OCI-LY3 (cell line): ENCODE data around the gene VCP.
A peak's percentile ranks its signal among the peaks of the same experiment; 100 is the strongest.

Experiments used
- H2AFZ ChIP-seq: fragments of 200-600, 300-600 bp; shearing (Covaris generic); 2 replicates; pipeline ENCODE4 v1.6.0; 2014; ENCODE audit warnings: antibody characterized with exemption, low read depth, low read length
- H3K27ac ChIP-seq: fragments of 200-600, 300-600 bp; sonication (generic); 2 replicates; pipeline ENCODE4 v1.5.1; 2014; ENCODE audit warnings: mild to moderate bottlenecking, low read length, moderate library complexity, mixed read lengths
- H3K27me3 ChIP-seq: fragments of 200-600, 300-600 bp; sonication (generic); 2 replicates; pipeline ENCODE4 v1.6.1; 2014; ENCODE audit warnings: low read depth, low read length, mixed read lengths
- H3K36me3 ChIP-seq: fragments of 200-600, 300-600 bp; sonication (generic); replicated peaks from 2 replicates; pipeline ENCODE3; 2014; ENCODE audit warnings: low read depth, low read length, mixed read lengths
- H3K4me1 ChIP-seq: fragments of 300-600, 200-600 bp; sonication (generic); 2 replicates; pipeline ENCODE4 v1.6.1; 2014; ENCODE audit warnings: low read length, mixed read lengths
- H3K4me2 ChIP-seq: fragments of 200-600, 300-600 bp; sonication (generic); 2 replicates; pipeline ENCODE4 v1.6.1; 2014; ENCODE audit warnings: low read length, mixed read lengths
- H3K4me3 ChIP-seq: fragments of 300-600, 200-600 bp; sonication (generic); 2 replicates; pipeline ENCODE4 v1.5.1; 2014; ENCODE audit warnings: antibody characterized with exemption, mild to moderate bottlenecking, low read length, moderate library complexity
- H3K79me2 ChIP-seq: fragments of 300-600, 200-600 bp; shearing (Covaris generic); 2 replicates; pipeline ENCODE4 v1.6.1; 2014; ENCODE audit warnings: mild to moderate bottlenecking, low read length, mixed read lengths
- H3K9ac ChIP-seq: fragments of 300-600, 200-600 bp; shearing (Covaris generic); 2 replicates; pipeline ENCODE4 v1.6.0; 2014; ENCODE audit warnings: mild to moderate bottlenecking, low read length, moderate library complexity
- H3K9me3 ChIP-seq: fragments of 200-600, 300-600 bp; shearing (Covaris generic); 2 replicates; pipeline ENCODE4 v1.6.1; 2014; ENCODE audit warnings: low read length, mixed read lengths; ENCODE audit not compliant: insufficient read depth
- H4K20me1 ChIP-seq: fragments of 200-600, 300-600 bp; sonication (generic); 2 replicates; pipeline ENCODE4 v1.6.1; 2016; ENCODE audit warnings: low read length, mixed read lengths; ENCODE audit not compliant: insufficient read depth
- CTCF ChIP-seq: fragments of 200-600, 300-600 bp; sonication (generic); IDR thresholded peaks from 2 replicates; pipeline ENCODE4 v1.5.1; 2014; ENCODE audit warnings: antibody characterized with exemption, low read length, low read depth
- EZH2phosphoT487 ChIP-seq: fragments of 200-600 bp; shearing (Covaris generic); IDR thresholded peaks from 2 replicates; pipeline ENCODE4 v1.6.1; 2018; ENCODE audit warnings: antibody characterized with exemption, mixed run types, low read depth

VCP gene

GRCh38 chr9:35071814-35072460 is 488 bp downstream of the VCP start:
- TF ChIP-seq CTCF (peak; percentile 40; the same call in 1 of the 2 replicates), EZH2phosphoT487 (no peak)
- H3K36me3 ChIP-seq: peaks cover 46% of the 10 kb centered on the region
- H3K4me2 ChIP-seq: peak overlapping the region; percentile 100
- H3K4me1 ChIP-seq: peaks cover 26% of the 10 kb centered on the region
- peaks cover 54% of the 10 kb centered on the region for H3K79me2 ChIP-seq
- H3K4me3 ChIP-seq: peak overlapping the region; percentile 84
- H2AFZ ChIP-seq: no peak overlapping the region
- peak overlapping the region; percentile 94 for H3K27ac ChIP-seq
- peak overlapping the region; percentile 90 for H3K9ac ChIP-seq
- H3K27me3 ChIP-seq: no peaks in the 10 kb centered on the region
- no peaks in the 10 kb centered on the region for H3K9me3 ChIP-seq
- H4K20me1 ChIP-seq: peaks cover 45% of the 10 kb centered on the region

- TF ChIP-seq CTCF (no peak), EZH2phosphoT487 (no peak)
- H4K20me1 ChIP-seq: peaks cover 45% of the 10 kb centered on the region
Observed at GRCh38 chr9:35070823-35071813, 1.3 kb downstream of the VCP start.

GRCh38 chr9:35069020-35069419 is 3.4 kb downstream of the VCP start:
- H3K79me2 ChIP-seq: peaks cover 70% of the 10 kb centered on the region
- H3K4me3 ChIP-seq: no peak overlapping the region
- TF ChIP-seq CTCF (no peak), EZH2phosphoT487 (no peak)
- H3K36me3 ChIP-seq: peaks cover 63% of the 10 kb centered on the region
- H2AFZ ChIP-seq: no peak overlapping the region
- no peaks in the 10 kb centered on the region for H3K27me3 ChIP-seq
- H4K20me1 ChIP-seq: peaks cover 45% of the 10 kb centered on the region
- H3K4me2 ChIP-seq: no peak overlapping the region
- H3K9me3 ChIP-seq: no peaks in the 10 kb centered on the region
- H3K4me1 ChIP-seq: peaks cover 26% of the 10 kb centered on the region
- H3K9ac ChIP-seq: no peak overlapping the region
- H3K27ac ChIP-seq: no peak overlapping the region

More at GRCh38 chr9:35070823-35071813, 1.3 kb downstream of the VCP start:
- Histone ChIP-seq H3K79me2 (peaks cover 59% of the 10 kb centered on the region), H3K27ac (peak overlapping the region; percentile 94), H3K4me2 (peak overlapping the region; percentile 100), H3K36me3 (peaks cover 47% of the 10 kb centered on the region), H2AFZ (no peak overlapping the region), H3K4me1 (peaks cover 26% of the 10 kb centered on the region), H3K9me3 (no peaks in the 10 kb centered on the region), H3K27me3 (no peaks in the 10 kb centered on the region), H3K9ac (peak overlapping the region; percentile 90), H3K4me3 (peak overlapping the region; percentile 84)

- H3K4me1 ChIP-seq: peaks cover 14% of the 10 kb centered on the region
- H3K27ac ChIP-seq: no peak overlapping the region
- no peak overlapping the region for H2AFZ ChIP-seq
- H3K79me2 ChIP-seq: peaks cover 69% of the 10 kb centered on the region
- H3K4me2 ChIP-seq: no peak overlapping the region
- TF ChIP-seq CTCF (no peak), EZH2phosphoT487 (no peak)
- H3K9me3 ChIP-seq: no peaks in the 10 kb centered on the region
- H3K4me3 ChIP-seq: no peak overlapping the region
- H3K36me3 ChIP-seq: peaks cover 76% of the 10 kb centered on the region
- H3K27me3 ChIP-seq: no peaks in the 10 kb centered on the region
- H4K20me1 ChIP-seq: peaks cover 45% of the 10 kb centered on the region
- no peak overlapping the region for H3K9ac ChIP-seq
Observed at GRCh38 chr9:35067056-35067455, 5.4 kb downstream of the VCP start.
